GM21717 (cell line): ENCODE data around the gene RING1.
"Not testable (repeated sequence)": the region's sequence is repeated elsewhere in the genome, so short reads cannot be mapped to it uniquely, and the experiment has no call there.

Experiments
- ATAC-seq: cut with Tn5 transposase; IDR thresholded peaks from one replicate; pipeline ENCODE4 v1.9.1; 2021; ENCODE audit warnings: mild to moderate bottlenecking, moderate library complexity; ENCODE audit not compliant: unreplicated experiment

Gene RING1

DNA sequence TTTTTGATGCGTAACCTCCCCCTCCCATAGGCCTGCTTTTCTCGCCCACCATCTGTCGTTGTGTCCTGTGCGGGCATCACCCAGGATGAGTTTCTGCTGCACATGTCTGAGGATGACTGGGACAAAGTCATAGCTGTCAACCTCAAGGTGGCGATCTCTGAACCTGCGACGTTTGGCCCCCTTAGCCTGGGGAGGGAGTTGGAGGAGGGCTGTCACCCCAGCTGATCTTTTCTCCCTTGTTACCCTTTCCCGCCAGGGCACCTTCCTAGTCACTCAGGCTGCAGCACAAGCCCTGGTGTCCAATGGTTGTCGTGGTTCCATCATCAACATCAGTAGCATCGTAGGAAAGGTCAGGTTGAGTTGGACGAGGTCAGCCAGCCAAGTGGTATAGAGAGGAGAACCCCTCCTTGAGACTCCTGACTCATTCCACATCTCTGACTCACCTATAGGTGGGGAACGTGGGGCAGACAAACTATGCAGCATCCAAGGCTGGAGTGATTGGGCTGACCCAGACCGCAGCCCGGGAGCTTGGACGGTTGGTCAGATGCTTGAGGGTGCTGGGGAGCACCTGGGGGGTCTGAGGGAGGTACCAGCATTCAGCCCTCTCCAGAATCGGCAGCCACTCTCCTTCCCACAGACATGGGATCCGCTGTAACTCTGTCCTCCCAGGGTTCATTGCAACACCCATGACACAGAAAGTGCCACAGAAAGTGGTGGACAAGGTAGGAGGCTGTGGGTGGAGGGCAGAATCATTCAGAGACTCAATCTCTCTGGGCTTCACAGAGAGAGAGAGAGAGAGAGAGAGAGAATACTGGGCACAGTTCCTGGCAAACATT is 2.9 kb upstream of the RING1 start:
- ATAC-seq: no peak

DNA sequence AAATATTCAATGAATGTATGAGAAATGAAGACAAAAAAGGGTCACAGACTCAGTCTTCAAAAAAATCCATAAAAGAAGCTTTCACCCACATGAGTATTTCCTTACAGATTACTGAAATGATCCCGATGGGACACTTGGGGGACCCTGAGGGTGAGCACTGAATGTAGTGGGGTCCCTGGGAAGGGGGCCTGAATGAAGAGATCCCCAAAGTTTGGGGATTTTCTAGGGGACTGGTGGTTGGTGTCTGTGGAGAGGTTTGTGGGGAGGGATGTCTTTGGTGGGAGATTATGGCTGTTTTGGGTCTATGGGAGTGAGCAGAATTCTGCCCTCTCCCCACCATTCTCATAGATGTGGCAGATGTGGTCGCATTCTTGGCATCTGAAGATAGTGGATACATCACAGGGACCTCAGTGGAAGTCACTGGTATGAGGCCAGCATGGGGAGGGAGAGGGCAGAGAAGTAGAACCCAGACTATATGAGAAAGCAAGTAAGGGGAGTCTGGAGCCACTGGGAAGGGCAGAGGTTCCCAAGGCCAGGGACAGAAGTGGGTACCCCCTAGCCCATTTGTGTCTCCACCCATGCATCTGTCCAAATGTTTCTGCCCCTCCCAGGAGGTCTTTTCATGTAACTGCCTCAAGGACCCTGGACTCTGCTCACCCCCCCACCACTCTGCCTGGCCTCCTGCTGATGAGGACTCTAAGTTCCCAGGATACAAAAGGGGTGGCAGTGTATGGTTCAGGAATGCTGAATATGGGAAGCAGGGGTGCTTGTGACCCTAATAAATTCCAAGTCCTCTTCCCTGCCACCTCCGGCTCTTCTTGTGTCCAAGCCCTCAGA is 2.1 kb upstream of the RING1 start:
- no peak for ATAC-seq

DNA sequence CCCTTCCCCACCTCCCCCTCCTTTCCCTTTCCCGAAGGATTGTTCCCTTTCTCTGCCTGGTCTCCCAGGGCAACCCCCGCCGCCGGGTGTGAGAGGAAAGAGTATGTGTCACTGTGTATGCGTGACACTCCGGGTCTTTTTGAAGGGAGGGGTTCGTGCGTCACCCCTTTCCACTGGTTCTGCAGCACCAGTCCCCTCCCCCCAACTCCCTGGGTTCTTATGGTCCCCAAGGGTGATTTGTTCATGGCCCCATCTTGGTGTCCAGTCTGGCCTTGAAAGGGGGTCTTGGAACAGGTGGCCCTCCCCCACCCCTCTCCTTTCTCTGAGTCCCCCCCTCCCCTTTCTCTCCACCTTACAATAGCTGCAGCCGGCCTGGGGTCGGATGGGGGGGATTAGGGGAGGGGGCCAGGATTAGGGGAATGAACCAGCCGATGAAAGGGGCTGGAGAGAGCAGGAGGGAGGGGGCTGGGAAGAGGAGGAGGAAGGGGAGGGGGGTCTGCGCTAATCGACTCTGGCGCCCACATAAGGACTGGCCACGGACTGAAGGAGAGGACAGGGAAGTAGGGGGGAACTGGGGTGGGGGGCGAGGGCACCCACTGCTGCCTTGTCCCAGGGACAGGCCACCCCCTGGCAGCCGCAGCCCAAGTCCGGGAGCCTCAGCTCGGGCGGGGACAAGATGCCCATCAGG is 1.3 kb upstream of the RING1 start:
- ATAC-seq: no peak

- no peak for ATAC-seq
Observed at GRCh38 chr6:33207552-33208090, 679 bp upstream of the RING1 start.

DNA sequence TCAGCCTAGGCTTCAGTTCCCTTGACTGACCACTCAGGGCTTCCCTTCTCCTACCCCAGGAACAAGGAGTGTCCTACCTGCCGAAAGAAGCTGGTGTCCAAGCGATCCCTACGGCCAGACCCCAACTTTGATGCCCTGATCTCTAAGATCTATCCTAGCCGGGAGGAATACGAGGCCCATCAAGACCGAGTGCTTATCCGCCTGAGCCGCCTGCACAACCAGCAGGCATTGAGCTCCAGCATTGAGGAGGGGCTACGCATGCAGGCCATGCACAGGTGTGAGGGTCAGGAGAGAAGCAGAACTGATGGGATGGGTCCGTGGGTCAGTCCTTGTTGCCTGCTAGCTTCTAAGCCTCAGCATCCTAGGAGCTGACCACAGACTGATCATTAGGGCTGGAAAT is 1.6 kb downstream of the RING1 start:
- ATAC-seq: no peak

DNA sequence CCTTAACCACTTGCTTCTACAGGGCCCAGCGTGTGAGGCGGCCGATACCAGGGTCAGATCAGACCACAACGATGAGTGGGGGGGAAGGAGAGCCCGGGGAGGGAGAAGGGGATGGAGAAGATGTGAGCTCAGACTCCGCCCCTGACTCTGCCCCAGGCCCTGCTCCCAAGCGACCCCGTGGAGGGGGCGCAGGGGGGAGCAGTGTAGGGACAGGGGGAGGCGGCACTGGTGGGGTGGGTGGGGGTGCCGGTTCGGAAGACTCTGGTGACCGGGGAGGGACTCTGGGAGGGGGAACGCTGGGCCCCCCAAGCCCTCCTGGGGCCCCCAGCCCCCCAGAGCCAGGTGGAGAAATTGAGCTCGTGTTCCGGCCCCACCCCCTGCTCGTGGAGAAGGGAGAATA is 2.8 kb downstream of the RING1 start:
- ATAC-seq: no peak

DNA sequence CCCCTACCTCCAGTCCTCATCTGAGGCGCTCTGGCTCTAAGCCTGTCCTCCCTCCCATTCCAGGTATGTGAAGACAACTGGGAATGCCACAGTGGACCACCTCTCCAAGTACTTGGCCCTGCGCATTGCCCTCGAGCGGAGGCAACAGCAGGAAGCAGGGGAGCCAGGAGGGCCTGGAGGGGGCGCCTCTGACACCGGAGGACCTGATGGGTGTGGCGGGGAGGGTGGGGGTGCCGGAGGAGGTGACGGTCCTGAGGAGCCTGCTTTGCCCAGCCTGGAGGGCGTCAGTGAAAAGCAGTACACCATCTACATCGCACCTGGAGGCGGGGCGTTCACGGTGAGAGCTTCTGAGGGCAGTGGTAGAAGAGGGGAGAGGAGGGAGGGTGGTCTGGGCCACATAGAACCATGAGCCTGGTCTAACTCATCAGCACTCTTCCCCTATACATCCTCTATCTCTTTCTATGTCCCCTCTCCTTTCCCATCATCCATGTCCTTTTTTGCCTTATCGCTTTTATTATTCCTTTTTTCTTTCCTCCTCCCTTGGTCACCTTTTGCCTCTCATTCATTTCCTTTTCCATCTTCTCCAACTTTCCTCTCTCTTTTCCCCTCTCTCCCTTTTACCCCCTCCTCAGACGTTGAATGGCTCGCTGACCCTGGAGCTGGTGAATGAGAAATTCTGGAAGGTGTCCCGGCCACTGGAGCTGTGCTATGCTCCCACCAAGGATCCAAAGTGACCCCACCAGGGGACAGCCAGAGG is 3.5 kb downstream of the RING1 start:
- no peak for ATAC-seq

- no peak for ATAC-seq
Observed at GRCh38 chr6:33212857-33213165, 4.5 kb downstream of the RING1 start.

GRCh38 chr6:33213166-33213988 is 5.1 kb downstream of the RING1 start:
- ATAC-seq: no peak

DNA sequence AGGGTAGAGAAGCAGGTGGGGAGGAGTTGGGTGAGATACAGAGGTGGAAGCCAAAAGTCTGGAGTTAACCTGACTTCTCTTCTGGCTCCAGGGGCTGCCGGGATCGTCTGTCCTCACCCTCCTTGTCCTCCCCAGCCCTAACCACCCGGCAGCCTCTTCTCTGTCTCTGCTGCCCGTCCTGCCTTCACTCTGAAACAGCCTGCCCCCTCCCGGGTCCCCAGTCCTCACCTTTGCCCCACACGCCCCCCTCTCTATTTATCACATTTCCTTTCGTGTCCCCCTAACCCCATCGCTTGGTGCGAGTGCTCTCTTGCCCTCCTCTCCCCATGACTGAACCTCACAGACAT is 5.7 kb downstream of the RING1 start:
- no peak for ATAC-seq

DNA sequence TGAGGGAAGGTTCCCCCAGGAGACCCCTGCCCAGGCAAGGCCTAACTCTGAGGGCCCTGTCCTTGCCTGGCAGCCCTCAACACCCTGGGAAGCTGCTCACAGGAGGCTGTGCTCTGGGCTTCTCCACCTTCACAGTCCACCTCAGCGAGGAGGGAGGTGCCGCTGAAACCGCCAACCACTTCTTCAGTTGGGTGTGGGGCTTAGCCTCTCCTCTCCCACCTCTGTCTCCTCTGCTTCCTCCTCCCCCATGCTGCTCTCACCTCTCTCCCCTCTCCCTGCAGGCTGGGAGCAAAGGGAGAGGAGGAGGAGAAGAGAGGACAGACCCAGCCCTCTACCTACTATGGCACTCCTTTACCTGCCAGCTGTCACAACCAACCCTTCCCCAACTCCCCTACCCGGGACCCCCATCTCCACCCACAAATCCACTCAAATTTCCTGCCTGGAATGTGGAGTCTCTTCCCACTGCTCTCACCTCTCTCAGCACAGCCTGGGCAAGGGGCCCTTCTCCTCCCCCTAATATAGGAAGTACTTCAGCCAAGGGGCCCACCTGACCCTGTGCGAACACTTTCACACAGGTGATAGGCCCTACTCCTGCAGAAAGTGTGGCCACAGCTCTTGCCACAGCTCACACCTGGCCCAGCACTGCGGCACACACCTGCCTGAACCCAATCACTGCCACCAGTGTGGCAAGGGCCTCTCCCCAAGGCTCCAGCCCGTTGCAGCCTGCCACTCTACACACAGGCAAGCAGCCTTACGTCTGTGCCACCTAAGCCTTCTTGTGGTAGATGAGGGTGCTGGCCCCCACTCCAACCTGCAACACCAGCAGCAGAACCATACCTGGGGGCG is 7.2 kb downstream of the RING1 start:
- ATAC-seq: no peak

DNA sequence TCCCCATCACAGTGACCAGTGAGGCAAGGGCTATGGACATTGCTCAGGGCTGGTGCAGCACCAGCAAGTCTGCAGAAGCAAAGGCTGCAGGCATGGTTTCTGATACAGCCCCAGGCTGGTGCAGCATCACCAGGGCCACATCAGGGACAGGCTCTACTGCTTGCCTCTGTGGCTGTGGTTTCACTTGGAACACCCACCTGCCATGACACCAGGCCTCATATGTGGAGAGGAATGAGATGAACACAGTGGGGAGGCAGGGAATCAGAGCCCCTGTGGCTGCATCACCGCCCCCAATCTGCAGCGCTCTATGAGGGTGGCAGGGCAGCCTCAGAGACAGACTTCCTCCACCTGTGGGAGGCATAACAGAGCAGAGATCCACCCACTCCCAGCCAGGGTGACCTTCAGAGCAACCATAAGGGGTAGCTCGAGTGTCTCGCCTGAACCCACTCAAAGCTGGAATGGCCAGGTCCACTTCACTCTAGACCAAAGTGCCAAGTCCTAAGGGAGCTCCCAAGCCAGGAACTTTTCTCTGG is 7.9 kb downstream of the RING1 start:
- no peak for ATAC-seq

DNA sequence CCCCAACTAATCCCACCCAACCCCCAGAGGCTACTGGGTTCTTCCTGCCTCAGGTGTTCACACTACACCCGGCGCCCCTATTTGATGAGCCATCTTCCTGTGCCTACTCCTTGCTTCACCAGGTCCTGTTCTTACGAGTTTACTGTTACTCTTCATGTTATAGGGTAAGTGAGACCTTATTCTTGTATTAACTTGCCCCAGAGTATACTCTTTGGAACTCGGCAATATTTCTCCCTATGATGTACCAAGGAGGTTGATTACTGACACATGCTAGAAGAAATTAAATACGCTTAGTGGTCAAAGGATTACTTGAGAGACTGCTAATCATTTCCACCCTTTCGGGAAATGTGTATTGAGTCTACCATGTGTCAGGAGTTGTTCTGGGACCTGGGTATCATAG is 8.9 kb downstream of the RING1 start:
- no peak for ATAC-seq

DNA sequence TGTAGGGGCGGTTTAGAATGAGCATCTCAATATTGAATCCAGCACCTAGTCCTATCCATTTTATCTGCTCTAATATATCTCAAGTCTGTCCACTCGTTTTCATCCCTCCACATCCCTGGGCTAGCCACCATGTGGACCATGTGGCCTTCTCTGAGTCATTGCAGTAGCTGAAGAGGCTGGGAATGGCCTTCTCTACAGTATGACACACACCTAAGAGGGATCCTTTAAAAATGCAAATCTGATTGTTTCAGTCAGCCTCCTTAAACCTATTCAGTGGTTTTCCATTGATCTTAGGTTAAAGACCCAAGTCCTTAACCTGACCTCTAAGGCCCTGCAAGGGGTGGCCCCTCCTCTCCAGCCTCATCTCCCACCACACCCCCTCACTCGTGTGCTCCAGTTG is 9.4 kb downstream of the RING1 start:
- no peak for ATAC-seq

- not testable (repeated sequence) for ATAC-seq
Observed at GRCh38 chr6:33226503-33227120, 18.3 kb downstream of the RING1 start.

- ATAC-seq: no peak
Observed at GRCh38 chr6:33235221-33235634, 26.9 kb downstream of the RING1 start.

GRCh38 chr6:33236328-33236727 is 28.0 kb downstream of the RING1 start:
- ATAC-seq: no peak

DNA sequence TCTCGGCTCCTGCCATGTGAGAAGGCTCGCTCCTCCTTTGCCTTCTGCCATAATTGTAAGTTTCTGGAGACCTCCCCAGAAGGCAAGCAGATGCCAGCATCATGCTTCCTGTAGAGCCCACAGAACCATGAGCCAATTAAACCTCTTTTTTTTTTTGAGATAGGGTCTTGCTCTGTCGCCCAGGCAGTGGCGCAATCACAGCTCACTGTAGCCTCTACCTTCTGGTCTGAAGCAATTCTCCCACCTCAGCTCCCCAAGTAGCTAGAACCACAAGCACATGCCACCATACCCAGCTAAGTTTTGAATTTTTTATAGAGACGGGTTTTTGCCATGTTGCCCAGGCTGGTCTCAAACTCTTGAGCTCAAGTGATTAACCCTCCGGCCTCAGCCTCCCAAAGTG is 28.6 kb downstream of the RING1 start:
- ATAC-seq: no peak
